Measurements from ENCODE around the gene MVB12B. TPM values are rescaled to one million over a fixed set of nuclear protein-coding genes. Genes with fewer than 3 reads are reported as not detected.

MVB12B gene
- polyA plus RNA-seq, 2 donors = 2.1 to 2.4 TPM

DNA sequence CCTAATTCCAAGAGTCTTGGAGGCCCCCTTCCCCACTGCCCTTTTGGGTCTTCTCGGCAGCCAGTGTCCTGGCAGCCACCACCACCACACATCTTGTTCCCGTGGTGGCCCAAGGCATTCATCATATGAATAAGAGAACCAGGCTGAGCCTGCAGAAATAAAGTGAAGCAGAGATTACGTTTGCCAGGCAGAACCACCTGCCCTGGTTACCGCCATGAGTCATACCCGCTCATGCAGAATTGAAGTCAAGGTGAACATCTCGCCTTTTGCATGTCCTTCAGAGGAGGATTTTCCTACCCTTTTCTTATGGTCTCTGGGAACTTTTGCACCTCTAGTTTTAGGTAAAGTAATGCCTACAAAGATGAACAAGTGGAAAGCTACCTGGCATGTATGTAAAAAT is 167.6 kb downstream of the MVB12B start:
- Histone ChIP-seq H3K9me3 (ENCODE audit: control insufficient read depth in 2 of 2, insufficient read depth in 1 of 2, low read depth in 1 of 2, low read length in 1 of 2) (no peaks in the 10 kb centered on the region), H3K4me1 (ENCODE audit: control insufficient read depth in 2 of 2, insufficient read depth in 2 of 2, low read length in 1 of 2) (no peaks in the 10 kb centered on the region), H3K36me3 (ENCODE audit: control insufficient read depth in 2 of 2, insufficient read depth in 2 of 2, low read length in 1 of 2) (no peaks in the 10 kb centered on the region), H3K27me3 (ENCODE audit: control insufficient read depth in 1 of 2, insufficient read depth in 2 of 2, low read length in 2 of 2) (no peaks in the 10 kb centered on the region), H3K27ac (ENCODE audit: low read depth in 2 of 2, low read length in 1 of 2) (no peak overlapping the region), H3K4me3 (ENCODE audit: low read depth in 1 of 2, low read length in 2 of 2) (no peak overlapping the region)
- 82 to 86% methylated on average over 6 of the region's 6 CpGs for WGBS, 2 donors

DNA sequence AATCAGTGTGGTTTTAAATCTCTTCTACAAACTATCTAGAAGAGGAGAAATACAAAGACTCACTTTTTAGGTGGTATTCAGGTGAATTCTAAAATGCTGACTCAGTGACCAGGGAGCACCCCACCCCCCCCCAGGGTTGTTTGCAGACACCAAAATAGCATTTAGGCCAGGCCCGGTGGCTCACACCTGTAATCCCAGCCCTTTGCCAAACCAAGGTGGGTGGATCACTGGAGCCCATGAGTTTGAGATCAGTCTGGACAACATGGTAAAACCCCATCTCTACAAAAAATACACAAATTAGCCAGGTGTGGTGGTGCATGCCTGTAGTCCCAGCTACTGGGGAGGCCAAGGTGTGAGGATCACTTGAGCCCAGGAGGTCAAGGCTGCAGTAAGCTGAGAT is 168.1 kb downstream of the MVB12B start:
- Histone ChIP-seq H3K4me3 (ENCODE audit: low read depth in 1 of 2, low read length in 2 of 2) (no peak overlapping the region), H3K27me3 (ENCODE audit: control insufficient read depth in 1 of 2, insufficient read depth in 2 of 2, low read length in 2 of 2) (no peaks in the 10 kb centered on the region), H3K36me3 (ENCODE audit: control insufficient read depth in 2 of 2, insufficient read depth in 2 of 2, low read length in 1 of 2) (no peaks in the 10 kb centered on the region), H3K9me3 (ENCODE audit: control insufficient read depth in 2 of 2, insufficient read depth in 1 of 2, low read depth in 1 of 2, low read length in 1 of 2) (no peaks in the 10 kb centered on the region), H3K27ac (ENCODE audit: low read depth in 2 of 2, low read length in 1 of 2) (no peak overlapping the region), H3K4me1 (ENCODE audit: control insufficient read depth in 2 of 2, insufficient read depth in 2 of 2, low read length in 1 of 2) (no peaks in the 10 kb centered on the region)
- 68 to 85% methylated on average over 1 of the region's 1 CpG for WGBS, 2 donors

DNA sequence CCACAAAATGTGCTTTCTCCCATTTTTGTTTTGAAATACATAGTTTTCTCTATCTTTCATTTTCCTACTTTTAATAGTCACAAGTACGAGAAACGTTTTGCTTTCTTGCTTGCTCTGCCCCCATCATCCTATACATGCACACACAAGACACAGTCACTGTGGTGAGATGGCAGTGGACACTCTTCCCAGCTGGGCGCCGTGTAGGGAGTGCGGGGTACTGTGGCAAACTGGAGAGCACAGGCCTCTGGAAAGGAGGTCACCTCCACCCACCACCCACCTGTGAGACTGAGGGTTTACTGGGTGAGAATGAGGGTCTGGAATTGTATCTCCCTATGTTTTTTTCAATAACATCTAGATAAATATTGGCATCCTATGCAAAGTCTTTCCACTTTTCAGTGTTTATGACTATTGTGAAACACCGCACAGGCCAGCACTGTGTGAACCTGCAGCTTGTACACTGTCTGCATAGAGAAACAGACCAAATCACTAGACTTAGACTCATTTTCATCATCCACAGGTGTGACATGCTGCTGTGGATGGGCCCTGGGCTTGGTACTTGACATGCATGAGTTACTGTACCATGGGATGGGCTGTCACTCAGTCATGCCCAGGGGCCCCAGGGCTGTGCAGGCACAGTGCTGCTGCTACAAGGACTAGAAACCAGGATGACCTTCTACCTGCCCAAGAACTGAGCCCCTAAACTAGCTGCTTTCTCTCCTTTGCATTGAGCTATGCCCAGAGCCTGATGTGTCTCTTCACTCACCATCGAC is 169.0 kb downstream of the MVB12B start:
- no peak overlapping the region for H3K27ac ChIP-seq (ENCODE audit: low read depth in 2 of 2, low read length in 1 of 2)
- no peaks in the 10 kb centered on the region for H3K9me3 ChIP-seq (ENCODE audit: control insufficient read depth in 2 of 2, insufficient read depth in 1 of 2, low read depth in 1 of 2, low read length in 1 of 2)
- H3K4me3 ChIP-seq (ENCODE audit: low read depth in 1 of 2, low read length in 2 of 2) = no peak overlapping the region
- 92 to 94% methylated on average over 7 of the region's 7 CpGs for WGBS, 2 donors
- no peaks in the 10 kb centered on the region for H3K4me1 ChIP-seq (ENCODE audit: control insufficient read depth in 2 of 2, insufficient read depth in 2 of 2, low read length in 1 of 2)
- no peaks in the 10 kb centered on the region for H3K27me3 ChIP-seq (ENCODE audit: control insufficient read depth in 1 of 2, insufficient read depth in 2 of 2, low read length in 2 of 2)
- no peaks in the 10 kb centered on the region for H3K36me3 ChIP-seq (ENCODE audit: control insufficient read depth in 2 of 2, insufficient read depth in 2 of 2, low read length in 1 of 2)

DNA sequence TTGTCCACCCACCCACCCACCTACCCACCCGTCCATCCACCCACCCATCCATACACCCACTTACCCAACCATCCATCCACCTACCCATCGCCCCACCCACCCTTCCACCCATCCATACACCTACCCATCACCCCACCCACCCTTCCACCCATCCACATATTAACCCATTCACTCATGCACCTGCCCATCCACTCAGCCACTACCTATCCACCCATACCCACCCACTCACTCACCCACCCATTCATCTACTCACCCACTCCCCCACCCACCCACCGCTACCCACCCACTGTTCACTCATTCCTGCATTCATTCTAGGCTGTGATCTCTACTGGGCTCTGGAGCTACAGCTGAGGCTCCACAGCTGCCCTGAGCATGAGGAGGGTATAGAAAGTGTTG is 169.6 kb downstream of the MVB12B start:
- Histone ChIP-seq H3K27ac (ENCODE audit: low read depth in 2 of 2, low read length in 1 of 2) (no peak overlapping the region), H3K27me3 (ENCODE audit: control insufficient read depth in 1 of 2, insufficient read depth in 2 of 2, low read length in 2 of 2) (no peaks in the 10 kb centered on the region), H3K4me3 (ENCODE audit: low read depth in 1 of 2, low read length in 2 of 2) (no peak overlapping the region), H3K4me1 (ENCODE audit: control insufficient read depth in 2 of 2, insufficient read depth in 2 of 2, low read length in 1 of 2) (peaks cover 0 to 5% of the 10 kb centered on the region in 2 donors), H3K9me3 (ENCODE audit: control insufficient read depth in 2 of 2, insufficient read depth in 1 of 2, low read depth in 1 of 2, low read length in 1 of 2) (no peaks in the 10 kb centered on the region), H3K36me3 (ENCODE audit: control insufficient read depth in 2 of 2, insufficient read depth in 2 of 2, low read length in 1 of 2) (no peaks in the 10 kb centered on the region)
- WGBS, 2 donors = 79 to 92% methylated on average over 3 of the region's 3 CpGs

DNA sequence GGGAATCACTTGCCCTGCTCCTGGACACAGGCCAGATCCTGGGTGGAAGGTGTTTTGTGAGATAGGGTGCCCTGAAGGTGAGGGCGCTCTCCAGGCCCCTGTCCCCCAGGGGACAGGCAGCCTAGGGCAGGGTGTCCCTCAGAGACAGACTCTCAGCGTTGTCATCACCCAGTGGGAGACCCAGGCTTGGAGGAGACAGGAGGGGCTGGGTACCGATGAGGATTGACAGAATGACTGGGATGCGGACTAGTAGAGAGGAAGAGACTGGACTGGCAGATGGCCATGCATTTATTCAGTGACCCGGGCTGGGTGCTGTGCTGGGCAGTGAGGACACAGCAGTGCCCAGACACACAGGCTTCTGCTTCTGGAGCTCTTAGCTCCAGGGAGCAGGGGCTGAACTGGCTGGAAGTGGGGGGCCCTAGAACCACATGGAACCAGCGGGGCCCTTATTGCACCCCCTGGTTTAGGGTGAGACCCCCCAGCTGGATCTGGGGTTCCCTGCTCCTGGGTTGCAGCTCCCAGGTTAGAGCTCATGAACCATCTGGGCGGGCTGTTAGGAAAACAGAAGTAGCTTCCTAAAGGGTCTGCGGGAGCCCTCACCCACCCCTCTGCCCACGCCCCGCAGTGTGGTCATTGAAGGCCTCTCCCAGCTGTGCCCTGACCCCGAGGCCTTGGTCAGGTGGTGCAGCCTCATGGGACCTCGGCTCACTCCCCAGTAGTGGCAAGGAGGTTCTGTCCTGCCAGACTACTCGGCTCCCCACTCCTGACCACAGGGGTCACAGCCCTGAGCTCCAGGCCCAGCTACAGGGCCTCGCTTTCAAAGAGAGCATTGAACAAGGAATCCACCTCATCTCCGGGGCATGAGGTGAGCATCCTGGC is 170.4 kb downstream of the MVB12B start:
- no peaks in the 10 kb centered on the region for H3K9me3 ChIP-seq (ENCODE audit: control insufficient read depth in 2 of 2, insufficient read depth in 1 of 2, low read depth in 1 of 2, low read length in 1 of 2)
- no peak overlapping the region for H3K27ac ChIP-seq (ENCODE audit: low read depth in 2 of 2, low read length in 1 of 2)
- H3K36me3 ChIP-seq (ENCODE audit: control insufficient read depth in 2 of 2, insufficient read depth in 2 of 2, low read length in 1 of 2) = no peaks in the 10 kb centered on the region
- H3K4me3 ChIP-seq (ENCODE audit: low read depth in 1 of 2, low read length in 2 of 2) = no peak overlapping the region
- H3K27me3 ChIP-seq (ENCODE audit: control insufficient read depth in 1 of 2, insufficient read depth in 2 of 2, low read length in 2 of 2) = no peaks in the 10 kb centered on the region
- peaks cover 0 to 6% of the 10 kb centered on the region in 2 donors for H3K4me1 ChIP-seq (ENCODE audit: control insufficient read depth in 2 of 2, insufficient read depth in 2 of 2, low read length in 1 of 2)
- 87 to 90% methylated on average over 15 of the region's 15 CpGs for WGBS, 2 donors

DNA sequence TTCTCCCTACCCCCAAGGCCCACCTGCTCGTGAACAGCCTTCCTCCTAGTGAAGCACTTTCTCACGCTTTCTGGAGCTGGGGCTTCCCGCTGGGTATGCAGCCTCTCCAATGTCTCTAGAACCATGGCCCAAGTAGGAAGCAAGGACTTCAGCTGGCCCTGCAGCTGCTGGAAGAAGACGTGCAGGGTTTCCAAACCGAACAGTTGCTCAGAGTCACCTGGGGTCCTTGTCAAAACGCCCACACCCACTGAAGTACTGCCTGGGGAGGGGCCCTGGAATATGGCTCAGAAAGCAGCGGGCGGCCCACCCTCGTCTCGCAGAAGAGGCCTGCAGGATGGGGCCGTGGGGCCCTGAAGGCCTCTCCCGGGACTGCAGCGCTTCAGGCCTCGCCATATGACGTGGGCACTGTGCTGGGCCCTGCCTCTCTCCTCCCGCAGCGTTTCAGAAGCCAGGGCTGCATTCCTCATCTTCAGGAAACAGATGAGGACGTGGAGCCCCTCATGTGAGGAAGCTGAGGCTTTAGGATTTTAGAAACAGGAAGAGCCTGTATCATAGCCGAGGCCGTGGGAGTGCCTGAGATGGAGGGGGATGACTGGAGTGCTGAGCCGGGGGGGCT is 171.1 kb downstream of the MVB12B start:
- Histone ChIP-seq H3K9me3 (ENCODE audit: control insufficient read depth in 2 of 2, insufficient read depth in 1 of 2, low read depth in 1 of 2, low read length in 1 of 2) (no peaks in the 10 kb centered on the region), H3K27me3 (ENCODE audit: control insufficient read depth in 1 of 2, insufficient read depth in 2 of 2, low read length in 2 of 2) (no peaks in the 10 kb centered on the region), H3K36me3 (ENCODE audit: control insufficient read depth in 2 of 2, insufficient read depth in 2 of 2, low read length in 1 of 2) (no peaks in the 10 kb centered on the region), H3K4me3 (ENCODE audit: low read depth in 1 of 2, low read length in 2 of 2) (no peak overlapping the region), H3K27ac (ENCODE audit: low read depth in 2 of 2, low read length in 1 of 2) (peak overlapping the region in 1 of 2 donors; percentile 16), H3K4me1 (ENCODE audit: control insufficient read depth in 2 of 2, insufficient read depth in 2 of 2, low read length in 1 of 2) (peaks cover 0 to 6% of the 10 kb centered on the region in 2 donors)
- WGBS, 2 donors = 86 to 87% methylated on average over 21 of the region's 21 CpGs

DNA sequence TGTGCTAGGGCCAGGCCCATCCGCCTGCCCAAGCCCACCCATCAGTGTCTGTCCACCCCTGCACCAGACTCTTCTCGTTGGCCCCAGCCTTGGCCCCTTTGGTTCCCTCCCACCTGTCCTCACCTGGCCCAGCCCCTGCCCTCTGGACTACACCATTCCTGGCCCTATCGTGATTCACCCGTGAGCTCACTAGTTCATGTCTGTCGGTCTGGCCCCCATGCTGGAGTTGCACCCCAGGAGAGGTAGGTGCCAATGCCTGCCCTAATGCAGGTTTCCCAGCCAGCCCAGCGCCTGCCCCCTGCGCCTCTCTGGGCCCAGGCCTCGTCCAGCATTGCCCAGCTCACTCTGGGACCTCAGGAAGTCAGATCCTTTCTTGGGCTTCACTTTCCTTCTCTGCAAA is 171.7 kb downstream of the MVB12B start:
- Histone ChIP-seq H3K27ac (ENCODE audit: low read depth in 2 of 2, low read length in 1 of 2) (peak overlapping the region; percentile 16 to 34), H3K4me1 (ENCODE audit: control insufficient read depth in 2 of 2, insufficient read depth in 2 of 2, low read length in 1 of 2) (peaks cover 0 to 6% of the 10 kb centered on the region in 2 donors), H3K27me3 (ENCODE audit: control insufficient read depth in 1 of 2, insufficient read depth in 2 of 2, low read length in 2 of 2) (no peaks in the 10 kb centered on the region)

DNA sequence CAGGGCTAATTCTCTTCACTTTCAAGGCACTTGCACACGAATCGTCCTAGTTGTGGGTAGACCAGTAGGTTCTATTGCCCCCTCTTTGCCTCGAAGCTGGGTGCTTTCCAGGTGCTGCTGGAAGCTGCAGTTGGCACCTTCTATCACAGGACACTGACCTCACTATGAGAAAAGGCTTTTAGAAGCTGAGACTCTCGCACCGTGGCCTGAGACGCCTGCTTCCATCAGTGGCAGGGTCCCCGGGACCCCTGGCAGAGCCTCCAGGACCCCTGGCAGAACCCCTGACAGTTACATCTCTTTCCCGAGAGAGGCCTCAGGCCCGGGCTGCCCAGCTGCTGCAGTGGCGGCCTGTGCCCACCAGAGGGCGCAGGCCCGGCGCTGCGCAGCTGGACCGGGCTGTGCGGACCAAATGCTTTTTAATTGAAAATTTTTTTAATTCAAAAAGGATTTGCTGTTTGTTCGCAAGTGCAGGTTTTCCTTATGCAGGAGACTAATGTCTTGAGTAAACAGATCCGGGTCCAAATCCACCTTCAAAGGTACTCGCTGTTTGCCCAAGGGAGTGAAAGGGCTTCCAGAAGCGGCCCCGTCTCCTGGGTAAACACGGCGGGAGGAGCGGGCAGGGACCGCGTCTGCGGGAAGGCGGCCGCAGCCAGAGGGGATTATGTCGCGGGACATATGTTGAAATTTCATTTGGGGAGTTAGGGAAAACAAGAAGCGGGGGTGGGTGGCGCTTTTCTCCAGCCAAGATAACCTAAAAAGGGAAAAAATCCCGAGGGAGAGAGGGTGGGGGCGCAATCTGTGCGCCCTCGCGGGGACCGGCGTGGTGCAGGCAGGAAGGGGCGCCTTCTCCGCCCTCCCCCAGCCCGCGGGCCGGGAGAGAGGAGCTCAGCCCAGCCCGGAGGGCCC is 172.6 kb downstream of the MVB12B start:
- Histone ChIP-seq H3K4me1 (ENCODE audit: control insufficient read depth in 2 of 2, insufficient read depth in 2 of 2, low read length in 1 of 2) (peaks cover 0 to 6% of the 10 kb centered on the region in 2 donors), H3K4me3 (ENCODE audit: low read depth in 1 of 2, low read length in 2 of 2) (peak overlapping the region in 1 of 2 donors; percentile 32), H3K27ac (ENCODE audit: low read depth in 2 of 2, low read length in 1 of 2) (peak overlapping the region; percentile 54 to 62), H3K36me3 (ENCODE audit: control insufficient read depth in 2 of 2, insufficient read depth in 2 of 2, low read length in 1 of 2) (peaks cover 0 to 8% of the 10 kb centered on the region in 2 donors), H3K27me3 (ENCODE audit: control insufficient read depth in 1 of 2, insufficient read depth in 2 of 2, low read length in 2 of 2) (no peaks in the 10 kb centered on the region), H3K9me3 (ENCODE audit: control insufficient read depth in 2 of 2, insufficient read depth in 1 of 2, low read depth in 1 of 2, low read length in 1 of 2) (no peaks in the 10 kb centered on the region)
- WGBS, 2 donors = 3 to 8% methylated on average over 41 to 46 of the region's 46 CpGs

More for the DNA sequence above, 171.7 kb downstream of the MVB12B start:
- Histone ChIP-seq H3K36me3 (ENCODE audit: control insufficient read depth in 2 of 2, insufficient read depth in 2 of 2, low read length in 1 of 2) (peaks cover 0 to under 1% of the 10 kb centered on the region in 2 donors), H3K9me3 (ENCODE audit: control insufficient read depth in 2 of 2, insufficient read depth in 1 of 2, low read depth in 1 of 2, low read length in 1 of 2) (no peaks in the 10 kb centered on the region), H3K4me3 (ENCODE audit: low read depth in 1 of 2, low read length in 2 of 2) (no peak overlapping the region)
- WGBS, 2 donors = 85 to 88% methylated on average over 8 of the region's 8 CpGs
